Mucosa of stomach (tissue), 1 donor: ENCODE data around the gene GPR151.

Experiments used
- H3K27me3 ChIP-seq: one replicate; pipeline ENCODE4 v1.7.0; 2013; ENCODE audit warnings: mild to moderate bottlenecking, low read length; ENCODE audit not compliant: control insufficient read depth, insufficient read depth
- H3K36me3 ChIP-seq: one replicate; pipeline ENCODE4 v1.7.0; 2013; ENCODE audit warnings: low read length; ENCODE audit not compliant: control insufficient read depth, insufficient read depth
- H3K4me1 ChIP-seq: one replicate; pipeline ENCODE4 v1.7.0; 2013; ENCODE audit warnings: mild to moderate bottlenecking, low read length; ENCODE audit not compliant: control insufficient read depth, insufficient read depth
- H3K4me3 ChIP-seq: one replicate; pipeline ENCODE4 v1.7.0; 2013; ENCODE audit warnings: low read length
- H3K9ac ChIP-seq: one replicate; pipeline ENCODE4 v1.7.0; 2013; ENCODE audit warnings: mild to moderate bottlenecking, low read length, moderate library complexity
- H3K9me3 ChIP-seq: one replicate; pipeline ENCODE4 v1.7.0; 2013; ENCODE audit warnings: mild to moderate bottlenecking, low read length, moderate library complexity; ENCODE audit not compliant: control insufficient read depth
- donor health status: Pancreatic carcinoma.

Gene GPR151

DNA sequence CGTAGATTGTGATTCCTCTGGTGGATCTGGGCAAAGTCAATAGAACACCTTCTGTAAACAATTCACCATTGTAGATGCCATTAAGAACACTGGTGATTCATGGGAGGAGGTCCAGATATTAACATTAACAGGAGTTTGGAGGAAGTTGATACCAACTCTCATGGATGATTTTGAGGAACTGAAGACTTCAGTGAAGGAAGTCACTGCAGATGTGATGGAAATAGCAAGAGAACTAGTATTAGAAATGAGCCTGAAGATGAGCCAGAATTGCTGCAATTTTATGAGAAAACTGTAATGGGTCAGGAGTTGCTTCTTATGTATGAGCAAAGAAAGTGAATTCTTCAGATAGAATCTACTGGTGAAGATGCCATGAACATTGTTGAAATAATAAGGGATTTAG is 41.9 kb downstream of the GPR151 start:
- Histone ChIP-seq H3K9ac (no peak overlapping the region), H3K36me3 (peaks cover 13% of the 10 kb centered on the region), H3K9me3 (no peaks in the 10 kb centered on the region), H3K4me3 (no peak overlapping the region), H3K4me1 (peaks cover 6% of the 10 kb centered on the region), H3K27me3 (no peaks in the 10 kb centered on the region)

DNA sequence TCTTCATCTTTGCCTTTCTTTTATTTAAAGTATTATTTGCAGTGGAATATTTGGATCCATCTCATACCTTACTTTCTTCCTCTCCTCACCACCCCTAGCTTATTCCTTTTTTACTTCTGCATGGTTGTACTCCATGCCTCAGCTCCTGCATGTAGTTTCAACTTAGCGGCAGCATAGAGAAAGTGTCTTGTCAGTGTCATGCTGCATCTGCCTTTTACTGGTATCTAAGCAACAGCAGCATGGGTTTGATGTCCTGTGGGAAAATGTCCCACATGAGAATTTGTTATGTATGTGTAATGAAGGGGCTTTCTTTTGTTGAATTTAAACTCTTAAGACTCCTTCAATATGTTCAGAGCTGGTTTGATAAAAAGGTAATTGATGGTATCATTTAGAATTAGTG is 48.2 kb downstream of the GPR151 start:
- H3K4me3 ChIP-seq = no peak overlapping the region
- no peaks in the 10 kb centered on the region for H3K9me3 ChIP-seq
- no peaks in the 10 kb centered on the region for H3K27me3 ChIP-seq
- H3K4me1 ChIP-seq = peaks cover 5% of the 10 kb centered on the region
- H3K36me3 ChIP-seq = peaks cover 13% of the 10 kb centered on the region
- no peak overlapping the region for H3K9ac ChIP-seq

- Histone ChIP-seq H3K9ac (no peak overlapping the region), H3K27me3 (no peaks in the 10 kb centered on the region), H3K4me1 (peaks cover 5% of the 10 kb centered on the region), H3K4me3 (no peak overlapping the region), H3K9me3 (no peaks in the 10 kb centered on the region), H3K36me3 (peaks cover 13% of the 10 kb centered on the region)
Observed at GRCh38 chr5:146466521-146467349, 49.3 kb downstream of the GPR151 start.

GRCh38 chr5:146463446-146463845 is 52.5 kb downstream of the GPR151 start:
- no peak overlapping the region for H3K4me3 ChIP-seq
- peaks cover 4% of the 10 kb centered on the region for H3K36me3 ChIP-seq
- no peak overlapping the region for H3K9ac ChIP-seq
- no peaks in the 10 kb centered on the region for H3K27me3 ChIP-seq
- peaks cover 5% of the 10 kb centered on the region for H3K4me1 ChIP-seq
- H3K9me3 ChIP-seq = no peaks in the 10 kb centered on the region
